IPS-NIHi7 (cell line): ENCODE data around the gene IL17RB.

Source experiments
- DNase-seq: peaks from one replicate; pipeline ENCODE4 v3.0.0; 2012; ENCODE audit warnings: mixed read lengths; ENCODE audit errors: extremely low spot score

Gene IL17RB

GRCh38 chr3:53833053-53833645 is 13.2 kb upstream of the IL17RB start:
- no peak for DNase-seq

GRCh38 chr3:53833700-53834099 is 12.7 kb upstream of the IL17RB start:
- DNase-seq: no peak

GRCh38 chr3:53834429-53835095 is 11.8 kb upstream of the IL17RB start:
- DNase-seq: no peak

GRCh38 chr3:53835257-53835656 is 11.1 kb upstream of the IL17RB start:
- no peak for DNase-seq

GRCh38 chr3:53836084-53836872 is 10.1 kb upstream of the IL17RB start:
- no peak for DNase-seq

GRCh38 chr3:53837331-53837730 is 9.0 kb upstream of the IL17RB start:
- DNase-seq: no peak

GRCh38 chr3:53841296-53841695 is 5.1 kb upstream of the IL17RB start:
- no peak for DNase-seq

- peak; percentile 46 for DNase-seq
Observed at GRCh38 chr3:53842436-53843194, 3.8 kb upstream of the IL17RB start.

- no peak for DNase-seq
Observed at GRCh38 chr3:53843195-53844177, 2.9 kb upstream of the IL17RB start.

GRCh38 chr3:53844262-53845102 is 1.9 kb upstream of the IL17RB start:
- DNase-seq: no peak

- DNase-seq: peak; percentile 79
Observed at GRCh38 chr3:53845103-53845880, 1.1 kb upstream of the IL17RB start.

- DNase-seq: peak; percentile 31
Observed at GRCh38 chr3:53845881-53846133, 561 bp upstream of the IL17RB start.

GRCh38 chr3:53846851-53847155 is 435 bp downstream of the IL17RB start:
- DNase-seq: no peak

- no peak for DNase-seq
Observed at GRCh38 chr3:53849916-53850315, 3.5 kb downstream of the IL17RB start.

GRCh38 chr3:53850895-53851294 is 4.5 kb downstream of the IL17RB start:
- DNase-seq: no peak

GRCh38 chr3:53856964-53857363 is 10.6 kb downstream of the IL17RB start:
- DNase-seq: no peak

- DNase-seq: no peak
Observed at GRCh38 chr3:53858096-53858741, 11.9 kb downstream of the IL17RB start.

- DNase-seq: no peak
Observed at GRCh38 chr3:53859178-53859577, 12.8 kb downstream of the IL17RB start.

- no peak for DNase-seq
Observed at GRCh38 chr3:53860196-53860595, 13.8 kb downstream of the IL17RB start.
